Measurements from ENCODE around the gene COL27A1. TPM values are rescaled to one million over a fixed set of nuclear protein-coding genes. Genes with fewer than 3 reads are reported as not detected.

The COL27A1 gene
- total RNA-seq, 1 donor from 2014 or later = 4.3 TPM

DNA sequence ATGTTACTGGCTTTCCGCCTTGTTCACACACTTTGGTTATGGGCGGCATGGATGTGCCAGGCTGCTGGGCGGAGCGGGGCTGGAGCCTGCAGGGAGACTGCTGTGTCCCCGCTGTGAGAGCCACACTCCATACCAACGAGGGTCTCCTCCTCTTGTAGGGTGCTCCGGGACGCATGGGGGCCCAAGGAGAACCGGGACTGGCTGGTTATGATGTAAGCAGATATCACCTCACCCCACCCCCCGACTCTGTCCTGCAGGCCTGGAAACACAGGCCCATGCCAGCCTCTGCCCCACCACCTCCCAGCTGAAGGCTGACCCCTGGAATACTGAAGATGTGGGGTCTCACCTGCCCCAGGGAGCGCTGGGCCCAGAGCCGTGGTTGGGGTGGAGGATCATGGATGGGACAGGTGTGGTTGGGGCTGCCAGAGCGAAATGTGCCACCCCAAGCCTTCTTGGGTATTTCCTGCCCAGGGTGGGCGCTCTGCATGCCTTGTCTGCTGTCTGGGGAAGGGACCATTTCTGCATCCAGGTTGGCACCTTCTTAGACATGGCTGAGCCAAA is 128.3 kb downstream of the COL27A1 start:
- no peaks in the 10 kb centered on the region for H3K36me3 ChIP-seq
- H3K9me3 Mint-ChIP-seq = no peaks in the 10 kb centered on the region
- H3K27ac ChIP-seq = no peak overlapping the region
- no peaks in the 10 kb centered on the region for H4K20me1 ChIP-seq (ENCODE audit: low read depth)
- H3K79me2 ChIP-seq (ENCODE audit: low read depth) = no peaks in the 10 kb centered on the region
- no peak overlapping the region for H3K4me3 ChIP-seq
- DNase-seq (ENCODE audit: low spot score) = no peak
- H3K36me3 Mint-ChIP-seq = peaks cover 9% of the 10 kb centered on the region
- peaks cover 17% of the 10 kb centered on the region for H3K4me1 ChIP-seq
- H3K4me1 Mint-ChIP-seq = peaks cover 32% of the 10 kb centered on the region
- no peak overlapping the region for H2AFZ ChIP-seq (replicated peaks)
- peak overlapping the region; percentile 21 for H3K4me3 Mint-ChIP-seq
- no peak overlapping the region for H3K27ac Mint-ChIP-seq
- no peak overlapping the region for H3K9ac ChIP-seq
- H3F3A ChIP-seq (ENCODE audit: low read depth) = no peaks in the 10 kb centered on the region
- TF ChIP-seq EZH2 (IDR thresholded peaks at IDR 0.05) (no peak), CTCF (IDR thresholded peaks at IDR 0.05) (no peak), EZH2phosphoT487 (IDR thresholded peaks at IDR 0.05) (no peak)
- no peak overlapping the region for H3K4me2 ChIP-seq
- no peaks in the 10 kb centered on the region for H3K9me3 ChIP-seq (ENCODE audit: low read depth)
- H3K27me3 ChIP-seq = no peaks in the 10 kb centered on the region
- H3K27me3 Mint-ChIP-seq (ENCODE audit: insufficient read depth, low read depth) = peaks cover 11% of the 10 kb centered on the region

GRCh38 chr9:114284316-114285060 is 129.2 kb downstream of the COL27A1 start:
- Histone ChIP-seq H3K9me3 (ENCODE audit: low read depth) (no peaks in the 10 kb centered on the region), H3K27me3 (no peaks in the 10 kb centered on the region), H3K4me2 (no peak overlapping the region), H3K9ac (no peak overlapping the region), H3K79me2 (ENCODE audit: low read depth) (no peaks in the 10 kb centered on the region), H2AFZ (replicated peaks) (no peak overlapping the region), H3K36me3 (no peaks in the 10 kb centered on the region), H3K4me1 (peaks cover 18% of the 10 kb centered on the region), H3K27ac (no peak overlapping the region), H3F3A (ENCODE audit: low read depth) (no peaks in the 10 kb centered on the region), H4K20me1 (ENCODE audit: low read depth) (no peaks in the 10 kb centered on the region), H3K4me3 (no peak overlapping the region)
- Mint-ChIP-seq H3K36me3 (peaks cover 7% of the 10 kb centered on the region), H3K9me3 (no peaks in the 10 kb centered on the region), H3K27ac (no peak overlapping the region), H3K4me3 (peak overlapping the region; percentile 21), H3K27me3 (ENCODE audit: insufficient read depth, low read depth) (peaks cover 11% of the 10 kb centered on the region), H3K4me1 (peaks cover 32% of the 10 kb centered on the region)
- DNase-seq (ENCODE audit: low spot score) = no peak
- TF ChIP-seq EZH2phosphoT487 (IDR thresholded peaks at IDR 0.05) (no peak), EZH2 (IDR thresholded peaks at IDR 0.05) (no peak), CTCF (IDR thresholded peaks at IDR 0.05) (no peak)

GRCh38 chr9:114285166-114285867 is 130.0 kb downstream of the COL27A1 start:
- H4K20me1 ChIP-seq (ENCODE audit: low read depth) = no peaks in the 10 kb centered on the region
- no peaks in the 10 kb centered on the region for H3K36me3 ChIP-seq
- no peak for TF ChIP-seq EZH2 (IDR thresholded peaks at IDR 0.05)
- no peak for TF ChIP-seq EZH2phosphoT487 (IDR thresholded peaks at IDR 0.05)
- H3K9me3 ChIP-seq (ENCODE audit: low read depth) = no peaks in the 10 kb centered on the region
- no peak overlapping the region for H3K4me3 Mint-ChIP-seq
- peak; percentile 48 for DNase-seq (ENCODE audit: low spot score)
- H3F3A ChIP-seq (ENCODE audit: low read depth) = no peaks in the 10 kb centered on the region
- peaks cover 32% of the 10 kb centered on the region for H3K4me1 Mint-ChIP-seq
- no peak overlapping the region for H3K9ac ChIP-seq
- H3K9me3 Mint-ChIP-seq = no peaks in the 10 kb centered on the region
- no peak overlapping the region for H3K27ac Mint-ChIP-seq
- H3K4me1 ChIP-seq = peaks cover 18% of the 10 kb centered on the region
- H3K4me2 ChIP-seq = no peak overlapping the region
- H3K36me3 Mint-ChIP-seq = peaks cover 7% of the 10 kb centered on the region
- no peaks in the 10 kb centered on the region for H3K79me2 ChIP-seq (ENCODE audit: low read depth)
- H3K4me3 ChIP-seq = no peak overlapping the region
- H2AFZ ChIP-seq (replicated peaks) = no peak overlapping the region
- peaks cover 11% of the 10 kb centered on the region for H3K27me3 Mint-ChIP-seq (ENCODE audit: insufficient read depth, low read depth)
- no peaks in the 10 kb centered on the region for H3K27me3 ChIP-seq
- H3K27ac ChIP-seq = no peak overlapping the region
